ENCODE measurements around the gene HCFC1. TPM values are rescaled to one million over a fixed set of nuclear protein-coding genes. Genes with fewer than 3 reads are reported as not detected.
A peak's percentile ranks its signal among the peaks of the same experiment; 100 is the strongest.

The HCFC1 gene
- total and polyA plus RNA-seq, 2 experiments from 2014 or later: 12.6 to 26.4 TPM

DNA sequence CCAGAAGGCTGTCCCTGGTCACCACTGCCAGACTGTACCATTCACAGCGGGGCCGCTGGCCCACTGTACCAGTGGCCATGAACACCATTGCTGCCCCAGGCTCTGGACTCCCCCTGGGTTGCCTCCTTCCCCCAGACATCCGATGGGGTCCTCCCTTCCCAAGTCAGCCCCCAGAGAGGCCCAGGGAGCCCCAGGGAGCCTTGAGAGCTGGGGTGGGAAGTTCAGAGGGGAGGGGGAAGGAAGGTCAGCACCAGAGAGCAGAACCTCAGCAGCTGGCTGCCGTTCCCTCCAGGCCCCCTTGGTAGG lies 45.1 kb downstream of the HCFC1 start:
- Histone ChIP-seq H3K4me3 (no peak overlapping the region), H3K27me3 (replicated peaks; ENCODE audit: insufficient read depth) (no peaks in the 10 kb centered on the region), H3K79me2 (ENCODE audit: insufficient read depth) (0 out of 2 replicates have a peak, but pooled peaks cover 9% of the 10 kb centered on the region), H2AFZ (no peak overlapping the region), H3K9me2 (ENCODE audit: insufficient read depth) (no peaks in the 10 kb centered on the region), H3K4me2 (ENCODE audit: unreplicated experiment) (no peak overlapping the region), H3K9ac (no peak overlapping the region; the same call in 1 of the 2 replicates), H3K36me3 (ENCODE audit: low read depth) (no peaks in the 10 kb centered on the region), H3K4me1 (ENCODE audit: insufficient read depth) (no peaks in the 10 kb centered on the region), H3F3A (ENCODE audit: insufficient read depth) (0 out of 2 replicates have a peak, but pooled peaks cover 6% of the 10 kb centered on the region), H4K20me1 (ENCODE audit: insufficient read depth) (no peaks in the 10 kb centered on the region), H3K9me3 (ENCODE audit: low read depth) (no peaks in the 10 kb centered on the region), H3K27ac (no peak overlapping the region)
- no peak for DNase-seq
- in situ Hi-C loops (cut with MboI): no loop called here
- no peak for TF ChIP-seq EZH2phosphoT487 (IDR thresholded peaks at IDR 0.05; ENCODE audit: insufficient read depth, low read depth)
- no peak for TF ChIP-seq EZH2 (IDR thresholded peaks at IDR 0.05; ENCODE audit: insufficient read depth, poor library complexity, severe bottlenecking)
- 0% methylated on average over 1 to 3 of the region's 4 CpGs for WGBS, 2 experiments (ENCODE audit: low coverage in 1 of 2, low lambda C conversion rate in 2 of 2, missing lambda C conversion rate in 2 of 2)

- Histone ChIP-seq H3K4me2 (ENCODE audit: unreplicated experiment) (peak within 1 kb of the TSS; percentile 91), H3K9ac (peak within 1 kb of the TSS; percentile 98), H3K27ac (no peak within 1 kb of the TSS), H3K9me2 (ENCODE audit: insufficient read depth) (no peaks in the 10 kb centered on the region), H4K20me1 (ENCODE audit: insufficient read depth) (no peaks in the 10 kb centered on the region), H3K36me3 (ENCODE audit: low read depth) (no peaks in the 10 kb centered on the region), H3K27me3 (replicated peaks; ENCODE audit: insufficient read depth) (no peaks in the 10 kb centered on the region), H3F3A (ENCODE audit: insufficient read depth) (0 out of 2 replicates have a peak, but pooled peaks cover 6% of the 10 kb centered on the region), H3K4me1 (ENCODE audit: insufficient read depth) (no peaks in the 10 kb centered on the region), H3K9me3 (ENCODE audit: low read depth) (no peaks in the 10 kb centered on the region), H3K4me3 (peak within 1 kb of the TSS; percentile 76), H3K79me2 (ENCODE audit: insufficient read depth) (0 out of 2 replicates have a peak, but pooled peaks cover 3% of the 10 kb centered on the region), H2AFZ (no peak within 1 kb of the TSS)
- WGBS, 2 experiments (ENCODE audit: low coverage in 1 of 2, low lambda C conversion rate in 2 of 2, missing lambda C conversion rate in 2 of 2): 29 to 70% methylated on average over 6 to 30 of the region's 59 CpGs
- TF ChIP-seq EZH2phosphoT487 (IDR thresholded peaks at IDR 0.05; ENCODE audit: insufficient read depth, low read depth): no peak
- TF ChIP-seq EZH2 (IDR thresholded peaks at IDR 0.05; ENCODE audit: insufficient read depth, poor library complexity, severe bottlenecking): no peak
- no peak for DNase-seq
- in situ Hi-C loops (cut with MboI): no loop called here
Measured at GRCh38 chrX:153925739-153926551, 45.7 kb downstream of the HCFC1 start, which contains the start of gene ARHGAP4. Gene ARHGAP4 (minus strand): TSS chrX:153926264. CDS start chrX:153926202, 62 bp downstream.

GRCh38 chrX:153925387-153925738 lies 46.3 kb downstream of the HCFC1 start:
- no peaks in the 10 kb centered on the region for H3K36me3 ChIP-seq (ENCODE audit: low read depth)
- no peak overlapping the region for H3K9ac ChIP-seq
- no peak overlapping the region for H3K27ac ChIP-seq
- H3K4me3 ChIP-seq: no peak overlapping the region
- H3K4me2 ChIP-seq (ENCODE audit: unreplicated experiment): no peak overlapping the region
- no peaks in the 10 kb centered on the region for H3K4me1 ChIP-seq (ENCODE audit: insufficient read depth)
- 0 out of 2 replicates have a peak, but pooled peaks cover 6% of the 10 kb centered on the region for H3F3A ChIP-seq (ENCODE audit: insufficient read depth)
- H3K27me3 ChIP-seq (replicated peaks; ENCODE audit: insufficient read depth): no peaks in the 10 kb centered on the region
- in situ Hi-C loops (cut with MboI): no loop called here
- 90 to 92% methylated on average over 2 to 4 of the region's 4 CpGs for WGBS, 2 experiments (ENCODE audit: low coverage in 1 of 2, low lambda C conversion rate in 2 of 2, missing lambda C conversion rate in 2 of 2)
- H4K20me1 ChIP-seq (ENCODE audit: insufficient read depth): no peaks in the 10 kb centered on the region
- no peaks in the 10 kb centered on the region for H3K9me3 ChIP-seq (ENCODE audit: low read depth)
- H2AFZ ChIP-seq: no peak overlapping the region
- H3K9me2 ChIP-seq (ENCODE audit: insufficient read depth): no peaks in the 10 kb centered on the region
- DNase-seq: no peak
- TF ChIP-seq EZH2 (IDR thresholded peaks at IDR 0.05; ENCODE audit: insufficient read depth, poor library complexity, severe bottlenecking) (no peak), EZH2phosphoT487 (IDR thresholded peaks at IDR 0.05; ENCODE audit: insufficient read depth, low read depth) (no peak)
- H3K79me2 ChIP-seq (ENCODE audit: insufficient read depth): no peaks in the 10 kb centered on the region

DNA sequence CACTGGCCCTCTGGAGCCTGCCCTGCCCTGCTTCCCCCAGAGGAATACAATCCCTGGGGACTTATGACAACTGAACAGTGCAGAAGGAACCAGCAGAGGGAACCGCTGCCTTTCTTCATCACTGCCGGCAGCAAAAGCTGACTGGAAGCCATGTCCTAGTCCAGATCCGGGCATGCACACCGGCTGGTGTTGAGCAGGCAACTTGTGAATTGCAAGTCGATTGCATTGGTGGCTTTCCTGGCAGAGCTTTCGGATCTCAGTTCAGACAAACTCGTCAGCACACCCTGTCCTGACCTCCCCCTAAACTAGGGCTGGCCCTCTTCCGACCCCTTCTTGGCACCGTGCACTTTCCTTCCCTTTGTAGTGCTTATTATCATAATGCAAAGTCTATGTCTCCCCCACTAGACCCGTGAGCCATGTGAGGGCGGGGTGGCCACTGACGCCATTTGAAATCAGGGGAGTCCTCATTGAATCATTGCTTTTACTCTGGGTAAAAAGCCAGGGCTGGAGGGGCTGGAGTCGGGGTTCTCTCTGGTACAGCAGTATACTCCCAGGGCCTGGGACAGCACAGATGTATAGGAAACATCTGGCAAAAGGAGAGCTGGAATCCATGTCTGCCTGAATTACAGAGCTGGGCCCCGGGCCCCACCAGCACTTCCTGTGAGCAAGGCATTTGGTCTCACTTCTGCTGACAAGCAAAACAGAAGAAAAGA lies 47.3 kb downstream of the HCFC1 start:
- in situ Hi-C loops (cut with MboI): no loop called here
- TF ChIP-seq EZH2phosphoT487 (IDR thresholded peaks at IDR 0.05; ENCODE audit: insufficient read depth, low read depth) (no peak), EZH2 (IDR thresholded peaks at IDR 0.05; ENCODE audit: insufficient read depth, poor library complexity, severe bottlenecking) (no peak)
- Histone ChIP-seq H4K20me1 (ENCODE audit: insufficient read depth) (no peaks in the 10 kb centered on the region), H3F3A (ENCODE audit: insufficient read depth) (0 out of 2 replicates have a peak, but pooled peaks cover 4% of the 10 kb centered on the region), H3K4me1 (ENCODE audit: insufficient read depth) (no peaks in the 10 kb centered on the region), H3K4me2 (ENCODE audit: unreplicated experiment) (no peak overlapping the region), H2AFZ (no peak overlapping the region), H3K9me3 (ENCODE audit: low read depth) (no peaks in the 10 kb centered on the region), H3K9me2 (ENCODE audit: insufficient read depth) (no peaks in the 10 kb centered on the region), H3K4me3 (no peak overlapping the region), H3K9ac (no peak overlapping the region), H3K27me3 (replicated peaks; ENCODE audit: insufficient read depth) (no peaks in the 10 kb centered on the region), H3K36me3 (ENCODE audit: low read depth) (no peaks in the 10 kb centered on the region), H3K27ac (no peak overlapping the region), H3K79me2 (ENCODE audit: insufficient read depth) (no peaks in the 10 kb centered on the region)
- DNase-seq: peak; percentile 60
- 17 to 21% methylated on average over 9 to 14 of the region's 14 CpGs for WGBS, 2 experiments (ENCODE audit: low coverage in 1 of 2, low lambda C conversion rate in 2 of 2, missing lambda C conversion rate in 2 of 2)
